Measurements from ENCODE around the gene AGBL3. TPM values are rescaled to one million over a fixed set of nuclear protein-coding genes. Genes with fewer than 3 reads are reported as not detected.

AGBL3 gene
- total and polyA plus RNA-seq, 8 donors = 0.91 to 4.4 (median 2.7) TPM

- Histone ChIP-seq H3K27ac (no peak overlapping the region), H3K36me3 (peaks cover 0 to 2% (median 0%) of the 10 kb centered on the region in 3 donors), H3K4me1 (no peaks in the 10 kb centered on the region), H3K27me3 (no peaks in the 10 kb centered on the region), H3K4me3 (no peak overlapping the region), H3K9me3 (no peaks in the 10 kb centered on the region)
- WGBS, 2 donors = 38 to 43% methylated on average over 9 of the region's 9 CpGs
- peak; percentile 22 to 43 (median 32) for TF ChIP-seq CTCF (IDR thresholded peaks at IDR 0.05)
- FAIRE-seq (peak; percentile 54), ATAC-seq (peak; percentile 40 to 77 (median 70)), DNase-seq (no peak)
- intact Hi-C loops (cut with DNase I) = no loop called here
Measured at GRCh38 chr7:134954197-134955082, 31.9 kb upstream of the AGBL3 start.

DNA sequence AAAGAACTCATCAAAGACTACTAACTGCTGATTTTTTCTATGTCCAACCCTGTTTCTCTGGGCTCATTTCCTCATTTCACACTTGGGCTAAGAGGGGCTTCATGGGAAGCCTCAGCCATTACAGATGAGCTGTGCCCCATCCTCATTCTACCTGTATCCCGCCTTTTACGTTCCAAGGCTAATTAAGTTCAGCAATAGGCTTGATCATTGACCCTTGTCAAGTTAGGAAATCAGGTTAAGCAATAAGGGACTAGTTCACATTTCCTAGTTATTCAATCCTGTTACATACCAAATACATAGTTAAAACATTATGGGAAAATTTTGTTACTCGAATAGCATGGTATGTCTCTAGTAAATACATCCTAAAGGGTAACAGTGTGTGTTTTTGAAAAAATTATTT lies 29.3 kb upstream of the AGBL3 start:
- H3K4me3 ChIP-seq = no peak overlapping the region
- FAIRE-seq (no peak), ATAC-seq (no peak), DNase-seq (no peak)
- H3K9me3 ChIP-seq = no peaks in the 10 kb centered on the region
- intact Hi-C loops (cut with DNase I) = no loop called here
- TF ChIP-seq CTCF (IDR thresholded peaks at IDR 0.05) = no peak
- 80 to 89% methylated on average over 3 of the region's 3 CpGs for WGBS, 2 donors
- no peaks in the 10 kb centered on the region for H3K27me3 ChIP-seq
- H3K36me3 ChIP-seq = peaks cover 0 to 3% (median 0%) of the 10 kb centered on the region in 3 donors
- no peak overlapping the region for H3K27ac ChIP-seq
- no peaks in the 10 kb centered on the region for H3K4me1 ChIP-seq

- Histone ChIP-seq H3K4me1 (no peaks in the 10 kb centered on the region), H3K27ac (no peak overlapping the region), H3K27me3 (no peaks in the 10 kb centered on the region), H3K36me3 (peaks cover 0 to 3% (median 0%) of the 10 kb centered on the region in 3 donors), H3K4me3 (no peak overlapping the region), H3K9me3 (no peaks in the 10 kb centered on the region)
- WGBS, 2 donors = 90 to 96% methylated on average over 5 of the region's 5 CpGs
- FAIRE-seq (no peak), ATAC-seq (no peak), DNase-seq (no peak)
- TF ChIP-seq CTCF (IDR thresholded peaks at IDR 0.05) = no peak
- intact Hi-C loops (cut with DNase I) = no loop called here
Measured at GRCh38 chr7:134959810-134960209, 26.5 kb upstream of the AGBL3 start.

DNA sequence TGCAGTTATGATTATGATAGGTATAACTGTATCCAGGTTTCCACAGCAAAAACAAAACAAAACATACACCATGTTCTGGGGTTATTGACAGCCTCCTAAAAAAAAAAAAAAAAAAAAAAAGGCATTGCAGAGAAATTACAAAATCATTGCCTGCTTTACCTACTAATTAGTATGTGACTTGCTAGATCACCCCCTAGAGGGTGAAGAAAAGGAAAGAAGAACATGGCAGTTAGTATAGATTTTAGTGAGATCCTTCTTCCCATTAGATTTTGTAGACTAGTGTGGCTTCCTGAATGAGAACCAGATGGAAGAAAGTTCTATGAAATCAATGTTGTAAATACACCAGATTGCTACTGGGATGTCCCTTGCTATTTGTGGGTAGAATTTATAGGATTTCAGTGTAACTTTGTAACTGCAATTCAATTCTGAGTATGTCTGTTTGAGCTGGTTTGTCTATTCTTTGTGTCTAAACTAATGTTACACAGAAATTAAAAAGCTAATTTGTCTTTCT lies 24.0 kb upstream of the AGBL3 start:
- no peaks in the 10 kb centered on the region for H3K27me3 ChIP-seq
- H3K27ac ChIP-seq = no peak overlapping the region
- no peaks in the 10 kb centered on the region for H3K4me1 ChIP-seq
- no peak for TF ChIP-seq CTCF (IDR thresholded peaks at IDR 0.05)
- H3K9me3 ChIP-seq = no peaks in the 10 kb centered on the region
- peaks cover 0 to 6% (median 0%) of the 10 kb centered on the region in 3 donors for H3K36me3 ChIP-seq
- no peak overlapping the region for H3K4me3 ChIP-seq
- DNase-seq (no peak), FAIRE-seq (no peak), ATAC-seq (no peak)
- intact Hi-C loops (cut with DNase I) = no loop called here

DNA sequence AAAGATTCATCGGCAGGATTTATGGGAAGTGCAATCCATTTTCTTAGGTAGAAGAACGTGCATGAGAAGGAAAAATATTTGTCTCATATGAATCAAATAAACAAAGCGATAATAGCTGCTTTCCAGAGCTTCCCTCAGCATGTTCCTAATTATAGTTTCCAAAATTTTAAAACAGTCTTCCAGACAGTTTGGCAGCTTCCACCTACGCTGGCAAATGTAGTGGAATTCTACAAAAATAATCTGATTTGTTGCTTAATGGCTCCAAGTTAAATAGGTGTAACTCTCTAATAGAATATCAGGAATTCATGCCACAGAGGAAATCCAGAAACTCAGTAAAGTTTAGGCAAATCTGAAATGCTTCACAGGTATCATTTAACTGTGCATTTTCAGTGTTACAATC lies 23.3 kb upstream of the AGBL3 start:
- H3K4me3 ChIP-seq = no peak overlapping the region
- H3K4me1 ChIP-seq = no peaks in the 10 kb centered on the region
- DNase-seq (no peak), FAIRE-seq (no peak), ATAC-seq (no peak)
- H3K9me3 ChIP-seq = no peaks in the 10 kb centered on the region
- peaks cover 0 to 6% (median 0%) of the 10 kb centered on the region in 3 donors for H3K36me3 ChIP-seq
- no peak overlapping the region for H3K27ac ChIP-seq
- intact Hi-C loops (cut with DNase I) = no loop called here
- TF ChIP-seq CTCF (IDR thresholded peaks at IDR 0.05) = no peak
- 62 to 79% methylated on average over 4 of the region's 4 CpGs for WGBS, 2 donors
- no peaks in the 10 kb centered on the region for H3K27me3 ChIP-seq

All from pancreas (tissue), 10 donors.